GM12878 (cell line): ENCODE data around the gene GON7. TPM values are rescaled to one million over a fixed set of nuclear protein-coding genes. Genes with fewer than 3 reads are reported as not detected.
"Not testable (repeated sequence)": the region's sequence is repeated elsewhere in the genome, so short reads cannot be mapped to it uniquely, and the experiment has no call there.

Experiments used
- ATAC-seq: fragments of 200-7000 bp; cut with Tn5 transposase; 3 replicates; pipeline ENCODE4 v1.9.1; 2020; ENCODE audit warnings: mild to moderate bottlenecking, moderate library complexity
- BruUV-seq: library from RNA; stranded (reverse); fragments of 400-500 nt; replicated peaks from 2 replicates; lab custom pipeline; 2021; lab: Mats Ljungman, UMichigan
- CTCF ChIA-PET: fragments of 300-600 bp; sonication (Branson Sonifier 250); formaldehyde crosslinking; extraction: SDS; loops from one replicate; lab custom pipeline; 2021; ENCODE audit warnings: inconsistent platforms; lab: Yijun Ruan, JAX
- POLR2A ChIA-PET: fragments of 350-600 bp; formaldehyde crosslinking; extraction: SDS; loops from one replicate; lab custom pipeline; 2021; ENCODE audit warnings: inconsistent platforms; lab: Charles Lee
- RAD21 ChIA-PET: fragments of 300-600 bp; sonication (Branson Sonifier 250); formaldehyde crosslinking; loops from one replicate; lab custom pipeline; 2023; ENCODE audit warnings: antibody characterized with exemption; ENCODE audit not compliant: unreplicated experiment; lab: Charles Lee
- SMC1A ChIA-PET: fragments of 300-600 bp; sonication (Branson Sonifier 250); formaldehyde crosslinking; loops from one replicate; lab custom pipeline; 2023; ENCODE audit not compliant: unreplicated experiment, uncharacterized antibody; lab: Charles Lee
- DNase-seq: peaks from one replicate; pipeline ENCODE4 v3.0.0-alpha.2; 2011; ENCODE audit warnings: low read depth, low spot score
- FAIRE-seq: peaks from 3 replicates; lab custom pipeline; 2011; peaks lifted over from hg19 to GRCh38; lab: Jason Lieb, UNC
- H2AFZ ChIP-seq: 2 replicates; pipeline ENCODE4 v1.6.0; 2011; ENCODE audit warnings: low read depth, low read length, control low read depth; ENCODE audit not compliant: control insufficient read depth
- H3K27ac ChIP-seq: 2 replicates; pipeline ENCODE4 v1.5.1; 2011; ENCODE audit warnings: control low read depth; ENCODE audit not compliant: control insufficient read depth, insufficient read depth
- H3K27me3 ChIP-seq, 2 experiments: replicated peaks in 1 of 2; 2 replicates each; pipeline versions ENCODE4 v1.6.0 to v1.6.1; 2011; ENCODE audit warnings: low read length in 1 of 2; ENCODE audit not compliant: control insufficient read depth in 2 of 2, insufficient read depth in 2 of 2
- H3K36me3 ChIP-seq, 2 experiments: 2 replicates each; pipeline ENCODE4 v1.5.1; 2011; ENCODE audit warnings: low read length in 1 of 2; ENCODE audit not compliant: control insufficient read depth in 2 of 2, insufficient read depth in 2 of 2
- H3K4me1 ChIP-seq: 2 replicates; pipeline ENCODE4 v1.6.1; 2011; ENCODE audit warnings: mild to moderate bottlenecking, low read length, moderate library complexity, mixed read lengths; ENCODE audit not compliant: control insufficient read depth, insufficient read depth
- H3K4me2 ChIP-seq: 2 replicates; pipeline ENCODE4 v1.6.0; 2011; ENCODE audit warnings: control low read depth; ENCODE audit not compliant: control insufficient read depth, insufficient read depth
- H3K4me3 ChIP-seq: fragments of 200-600 bp; sonication (generic); 2 replicates; pipeline ENCODE4 v1.5.1; 2016
- H3K79me2 ChIP-seq: 2 replicates; pipeline ENCODE4 v1.6.0; 2011; ENCODE audit warnings: low read length; ENCODE audit not compliant: control insufficient read depth, insufficient read depth
- H3K9ac ChIP-seq: 2 replicates; pipeline ENCODE4 v1.8.0; 2011; ENCODE audit warnings: low read length, control low read depth, mixed read lengths; ENCODE audit not compliant: control insufficient read depth, insufficient read depth
- H3K9me3 ChIP-seq: replicated peaks from 3 replicates; pipeline ENCODE4 v1.5.1; 2011; ENCODE audit warnings: mild to moderate bottlenecking, low read length; ENCODE audit not compliant: control insufficient read depth, insufficient read depth
- H4K20me1 ChIP-seq: 2 replicates; pipeline ENCODE4 v1.6.0; 2011; ENCODE audit not compliant: control insufficient read depth, insufficient read depth
- DPF2 ChIP-seq: fragments of 450-650 bp; IDR thresholded peaks from 2 replicates; pipeline ENCODE4 v1.6.1; 2017; ENCODE audit warnings: mild to moderate bottlenecking
- RBBP5 ChIP-seq: fragments of 200-600 bp; sonication (generic); conservative IDR thresholded peaks from 2 replicates; pipeline ENCODE4 v1.6.1; 2016
- SMC3 ChIP-seq: IDR thresholded peaks from 2 replicates; pipeline ENCODE4 v1.6.1; 2011; ENCODE audit warnings: low read length, improper control_type of control experiment, borderline replicate concordance
- SREBF1 ChIP-seq: IDR thresholded peaks from 2 replicates; pipeline ENCODE4 v1.6.1; 2012; ENCODE audit warnings: mild to moderate bottlenecking, low read length
- WGBS: methylation state at CpG from one replicate; pipeline ENCODE4 v1.1.6; 2016; ENCODE audit warnings: low lambda C conversion rate; ENCODE audit not compliant: insufficient replicate concordance, insufficient coverage; ENCODE audit errors: missing lambda C conversion rate; 5-methylcytosine and 5-hydroxymethylcytosine counted together
- in situ Hi-C: fragments of 300-500 bp; cut with MboI; formaldehyde crosslinking; loops from 9 replicates; pipeline ENCODE4 v1.14.3; 2018; ENCODE audit warnings: mixed read lengths
- intact Hi-C: fragments of 100-400 bp; cut with micrococcal nuclease; formaldehyde crosslinking; loops from one replicate; pipeline ENCODE4 v1.14.2; 2022; ENCODE audit not compliant: unreplicated experiment
- polyA plus RNA-seq, 11 experiments: library from polyadenylated mRNA; depleted of rRNA in 4 of 11; unstranded in 6 of 11; stranded (reverse) in 5 of 11; fragments of >200 nt; fragmentation: Nextera tagmentation in 4 of 11; fragmentation: Illumina TruSeq in 1 of 11; extraction: Ambion mirVana in 4 of 11; extraction: Trizol in 1 of 11; gene quantifications; 1 replicate in 1 of 11; 2 replicates in 10 of 11; pipeline versions ENCODE4 v1.2.1 to v1.2.3, GENCODE V29; 2011 to 2016; ENCODE audit warnings: inconsistent platforms in 2 of 11, missing spikeins in 2 of 11, low read depth in 1 of 11
- total RNA-seq, 4 experiments: library from RNA; depleted of rRNA in 3 of 4; stranded (reverse); fragments of >200 nt in 3 of 4; fragmentation: Illumina TruSeq in 1 of 4; extraction: Trizol in 1 of 4; gene quantifications; 2 replicates each; pipeline versions ENCODE4 v1.2.1 to v1.2.3, GENCODE V29; 2013 to 2021
- TF ChIP-seq, protein P1 (sequence below): IDR thresholded peaks from 2 replicates; pipeline ENCODE4 v1.6.1; 2011; ENCODE audit warnings: mild to moderate bottlenecking, low read depth, low read length, moderate library complexity; ENCODE audit not compliant: insufficient replicate concordance
- TF ChIP-seq, protein P2 (sequence below): IDR thresholded peaks from 2 replicates; pipeline ENCODE4 v1.6.1; 2011; ENCODE audit warnings: borderline replicate concordance, low read depth, mild to moderate bottlenecking, moderate library complexity, low read length; ENCODE audit not compliant: insufficient read depth, poor library complexity, severe bottlenecking

The GON7 gene
- total and polyA plus RNA-seq, 10 of the 15 experiments (the other 5 are each of a cell fraction or from before 2014, with no cell fraction given), result 21.6 to 59.0 (median 33.0) TPM

DNA sequence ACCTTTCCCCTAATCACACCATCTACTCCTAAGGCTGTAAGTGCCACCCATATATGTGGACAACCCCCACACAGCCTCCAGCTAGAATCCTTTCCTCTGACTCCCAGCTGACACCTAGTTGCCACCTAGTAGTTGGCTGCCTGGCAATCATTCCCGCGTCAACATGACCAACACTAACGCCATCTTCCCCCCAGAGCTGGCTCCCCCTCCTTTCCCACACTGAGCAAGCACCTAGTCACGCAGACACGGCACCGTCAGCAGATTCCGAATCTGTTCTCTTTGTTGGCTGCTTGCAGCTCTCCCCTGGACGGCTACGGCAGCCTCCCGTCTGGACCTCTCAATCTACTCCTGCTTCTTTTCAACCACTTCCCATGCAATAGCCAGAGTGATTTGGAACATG, 27.9 kb upstream of the GON7 start (continued):
- TF ChIP-seq, protein P1, sequence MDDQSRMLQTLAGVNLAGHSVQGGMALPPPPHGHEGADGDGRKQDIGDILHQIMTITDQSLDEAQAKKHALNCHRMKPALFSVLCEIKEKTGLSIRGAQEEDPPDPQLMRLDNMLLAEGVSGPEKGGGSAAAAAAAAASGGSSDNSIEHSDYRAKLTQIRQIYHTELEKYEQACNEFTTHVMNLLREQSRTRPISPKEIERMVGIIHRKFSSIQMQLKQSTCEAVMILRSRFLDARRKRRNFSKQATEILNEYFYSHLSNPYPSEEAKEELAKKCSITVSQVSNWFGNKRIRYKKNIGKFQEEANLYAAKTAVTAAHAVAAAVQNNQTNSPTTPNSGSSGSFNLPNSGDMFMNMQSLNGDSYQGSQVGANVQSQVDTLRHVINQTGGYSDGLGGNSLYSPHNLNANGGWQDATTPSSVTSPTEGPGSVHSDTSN, result no peak
- TF ChIP-seq SREBF1, result no peak
- TF ChIP-seq DPF2, result no peak
- TF ChIP-seq RBBP5, result no peak
- no peak for TF ChIP-seq SMC3
- TF ChIP-seq, protein P2, sequence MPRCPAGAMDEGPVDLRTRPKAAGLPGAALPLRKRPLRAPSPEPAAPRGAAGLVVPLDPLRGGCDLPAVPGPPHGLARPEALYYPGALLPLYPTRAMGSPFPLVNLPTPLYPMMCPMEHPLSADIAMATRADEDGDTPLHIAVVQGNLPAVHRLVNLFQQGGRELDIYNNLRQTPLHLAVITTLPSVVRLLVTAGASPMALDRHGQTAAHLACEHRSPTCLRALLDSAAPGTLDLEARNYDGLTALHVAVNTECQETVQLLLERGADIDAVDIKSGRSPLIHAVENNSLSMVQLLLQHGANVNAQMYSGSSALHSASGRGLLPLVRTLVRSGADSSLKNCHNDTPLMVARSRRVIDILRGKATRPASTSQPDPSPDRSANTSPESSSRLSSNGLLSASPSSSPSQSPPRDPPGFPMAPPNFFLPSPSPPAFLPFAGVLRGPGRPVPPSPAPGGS, result no peak
- TF ChIP-seq, all 136 proteins: peak for 0

DNA sequence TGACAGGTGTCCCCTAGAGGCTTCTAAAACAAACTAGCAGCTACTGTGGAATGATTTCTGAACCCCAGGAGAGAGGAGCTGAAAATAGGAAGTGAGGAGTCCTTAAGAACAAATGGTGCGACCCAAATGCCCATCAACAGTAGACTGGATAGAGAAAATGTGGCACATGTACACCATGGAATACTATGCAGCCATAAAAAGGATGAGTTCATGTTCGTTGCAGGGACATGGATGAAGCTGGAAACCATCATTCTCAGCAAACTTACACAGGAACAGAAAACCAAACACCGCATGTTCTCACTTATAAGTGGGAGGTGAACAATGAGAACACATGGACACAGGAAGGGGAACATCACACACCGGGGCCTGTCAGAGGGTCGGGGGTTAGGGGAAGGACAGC, 26.2 kb upstream of the GON7 start:
- H3K4me2 ChIP-seq, H3K4me1 ChIP-seq, POLR2A ChIA-PET, H3K36me3 ChIP-seq, H3K27ac ChIP-seq, FAIRE-seq, H3K9me3 ChIP-seq, H3K27me3 ChIP-seq, H3K79me2 ChIP-seq, H3K4me3 ChIP-seq, H2AFZ ChIP-seq, H4K20me1 ChIP-seq, H3K9ac ChIP-seq, intact Hi-C loops, ATAC-seq, BruUV-seq, DNase-seq: not testable (repeated sequence)
- in situ Hi-C loops, result loop anchor here (25.0 kb wide), 1 partner anchor 304 kb away; no protein-coding TSS in a partner anchor
- CTCF ChIA-PET, result interaction anchor here (0.7 to 3.9 kb wide), 11 partner anchors 14 to 386 kb away, joined by 3 to 17 read pairs (median 3); partner anchors contain the start of genes GON7 and UBR7
- SMC1A ChIA-PET, result interaction anchor here (0.6 to 5.5 kb wide), 9 partner anchors 91 to 386 kb away, joined by 3 to 25 read pairs (median 3); no protein-coding TSS in a partner anchor
- WGBS, result 74% methylated on average over 5 of the region's 5 CpGs
- RAD21 ChIA-PET, result interaction anchor here (1.0 to 1.4 kb wide), 2 partner anchors 9 to 315 kb away, joined by 3 to 5 read pairs; no protein-coding TSS in a partner anchor
